Heart left ventricle (tissue), 16 donors: ENCODE results near the gene FGF8. TPM values are rescaled to one million over a fixed set of nuclear protein-coding genes. Genes with fewer than 3 reads are reported as not detected.
"Not testable (repeated sequence)": the region's sequence is repeated elsewhere in the genome, so short reads cannot be mapped to it uniquely, and the experiment has no call there.

ENCODE experiments used
- ATAC-seq, 4 donors: fragments of 200-7000 bp; cut with Tn5 transposase; one replicate each; pipeline ENCODE4 v1.9.1; 2020 to 2022; ENCODE audit warnings: moderate library complexity in 4 of 4, mild to moderate bottlenecking in 3 of 4, moderate number of reproducible peaks in 1 of 4
- DNase-seq, 5 donors: peaks; one replicate each; pipeline ENCODE4 v3.0.0-alpha.2; 2020
- H3K27ac ChIP-seq, 12 donors: fragments of 200-600 bp; sonication (generic) in 4 of 12; one replicate each; pipeline versions ENCODE4 v1.5.0 to v1.8.0; 2016 to 2022; ENCODE audit warnings: mild to moderate bottlenecking in 2 of 12
- H3K27me3 ChIP-seq, 9 donors: fragments of 200-600 bp; sonication (generic) in 2 of 9; one replicate each; pipeline versions ENCODE4 v1.5.1 to v1.8.0; 2016 to 2022; ENCODE audit warnings: mild to moderate bottlenecking in 3 of 9
- H3K36me3 ChIP-seq, 9 donors: fragments of 200-600 bp; sonication (generic) in 2 of 9; one replicate each; pipeline versions ENCODE4 v1.5.0 to v1.8.0; 2018 to 2022; ENCODE audit warnings: mild to moderate bottlenecking in 2 of 9
- H3K4me1 ChIP-seq, 12 donors: fragments of 200-600 bp; sonication (generic) in 4 of 12; one replicate each; pipeline versions ENCODE4 v1.5.0 to v1.8.0; 2016 to 2022; ENCODE audit warnings: mild to moderate bottlenecking in 3 of 12
- H3K4me3 ChIP-seq, 12 donors: fragments of 200-600 bp; sonication (generic) in 4 of 12; one replicate each; pipeline versions ENCODE4 v1.5.0 to v1.8.0; 2017 to 2022; ENCODE audit warnings: mild to moderate bottlenecking in 9 of 12, moderate library complexity in 4 of 12
- H3K9me3 ChIP-seq, 12 donors: fragments of 200-600 bp; sonication (generic) in 4 of 12; one replicate each; pipeline versions ENCODE4 v1.5.0 to v1.8.0; 2016 to 2022; ENCODE audit warnings: mild to moderate bottlenecking in 1 of 12
- POLR2A ChIP-seq, 2 donors: fragments of 450-650 bp; IDR thresholded peaks; one replicate each; pipeline ENCODE4 v1.6.1; 2017; ENCODE audit warnings: antibody characterized with exemption in 2 of 2, mild to moderate bottlenecking in 2 of 2, moderate library complexity in 2 of 2
- WGBS, 4 donors: extraction: QIAGEN DNeasy Blood & Tissue Kit in 2 of 4; methylation state at CpG; one replicate each; pipeline versions ENCODE4 v1.1.5 to v1.1.7; 2013 to 2018; 5-methylcytosine and 5-hydroxymethylcytosine counted together
- intact Hi-C, 10 donors: fragments of 100-400 bp; cut with DNase I; formaldehyde crosslinking; loops; one replicate each; pipeline versions ENCODE4 v1.11.1 to v1.14.2; 2022
- polyA plus RNA-seq, 2 donors: library from polyadenylated mRNA; stranded (reverse); fragments of 200-250 nt; gene quantifications; one replicate each; pipeline ENCODE4 v1.2.3, GENCODE V29; 2013
- total RNA-seq, 9 donors: library from RNA; depleted of rRNA in 2 of 9; stranded (reverse); fragments of >200 nt in 2 of 9; fragmentation: NEBNext Ultra II Directional in 3 of 9; extraction: Animal tissue kit (Norgen Biotek cat#: 25700) in 3 of 9; gene quantifications; one replicate each; pipeline versions ENCODE4 v1.1.0 to v1.2.4, GENCODE V29; 2016 to 2023
- TF ChIP-seq, protein P1 (sequence below), 12 donors: fragments of 200-600 bp; sonication (generic) in 4 of 12; IDR thresholded peaks; one replicate each; pipeline versions ENCODE4 v1.5.0 to v1.8.0; 2018 to 2022; ENCODE audit warnings: antibody characterized with exemption in 12 of 12, mild to moderate bottlenecking in 5 of 12
- donor health status: ischemic (EF 13 %, LVEDD 7.1; RV severe dilation, severe dysfunction).
- donor health status: healthy with polysubstance abuse.
- donor health status: DM: no; HTN: yes; CAD: no.
- donor health status: DM: no; HTN: no; CAD: no.
- donor health status: ischemic (EF 25% LVEDD 6.9; RV normal size, moderate dysfunction).
- donor health status: ischemic (EF 25% LVEDD 5.7; RV mildly dilated, moderate dysfunction).
- donor health status: healthy.
- donor health status: DM: yes; HTN: yes; CAD: no.
- donor health status: ischemic (EF 35%, LVEDD 5.7; RV mildly dilated, moderate dysfunction).
- donor health status: nonischemic (EF 11% LVEDD 7.7; RV severe dilation, severe dysfunction).
- donor health status: DM: yes; HTN: yes; CAD: no.
- donor health status: PGD.
- donor health status: ischemic (EF 29% LVEDD 5.4; RV normal size, mild dysfunction).
- donor health status: nonischemic (EF 23%, LVEDD 6.1; RV moderate dilation, normal function).

Gene FGF8
- total and polyA plus RNA-seq, 11 donors = not detected

DNA sequence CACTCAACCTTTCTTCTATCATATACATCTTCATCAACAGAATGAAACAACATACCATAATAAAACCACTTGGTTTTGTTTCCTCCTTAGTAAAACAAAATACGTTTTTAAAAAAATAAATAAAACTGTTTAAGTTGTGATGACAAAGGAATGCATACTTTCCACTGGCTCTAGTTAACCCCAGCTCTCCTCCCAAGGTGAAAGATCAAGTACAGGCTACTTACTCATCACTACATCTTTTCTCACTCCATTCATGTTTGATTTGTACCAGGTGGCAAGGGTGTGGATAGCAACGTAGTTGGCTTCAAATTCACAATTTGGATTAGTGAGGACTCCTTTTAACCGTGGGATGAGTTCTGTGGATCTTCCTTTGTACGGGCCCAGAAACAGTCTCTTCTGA lies 27.6 kb upstream of the FGF8 start:
- no peaks in the 10 kb centered on the region for H3K27me3 ChIP-seq
- WGBS, 4 donors = 70 to 74% (median 71%) methylated on average over 4 of the region's 4 CpGs

DNA sequence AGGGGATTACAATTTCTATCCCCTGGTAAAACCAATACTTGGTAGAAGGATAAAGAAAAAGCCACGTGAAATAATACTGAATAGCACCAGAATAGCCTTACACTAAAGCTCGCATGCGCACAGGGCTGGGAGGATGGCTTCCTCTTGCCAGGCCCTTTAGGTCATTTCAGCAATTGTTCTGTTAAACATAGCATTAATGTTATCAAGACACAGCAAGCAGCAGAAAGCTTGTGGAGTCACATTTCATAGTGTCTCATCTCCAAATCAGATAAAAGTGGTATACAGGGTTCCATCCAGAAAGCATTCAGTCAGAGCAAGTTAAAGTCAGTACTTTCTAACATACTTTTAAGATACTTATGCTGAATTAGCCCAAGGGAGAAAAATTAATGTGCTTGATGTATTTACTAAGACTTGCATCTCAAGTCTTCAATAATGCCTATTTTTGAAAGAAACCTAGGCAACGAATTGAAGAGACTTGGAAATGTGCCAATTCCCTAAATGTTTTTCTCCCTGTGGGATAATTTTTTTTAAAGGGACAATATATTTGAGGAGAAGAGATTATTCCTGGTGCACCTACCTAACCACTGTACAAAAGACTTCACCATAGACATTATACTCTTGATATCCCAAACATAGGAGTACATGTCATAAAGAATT lies 21.6 kb upstream of the FGF8 start:
- no peaks in the 10 kb centered on the region for H3K9me3 ChIP-seq
- no peak overlapping the region for H3K4me3 ChIP-seq
- no peak overlapping the region for H3K27ac ChIP-seq
- H3K27me3 ChIP-seq = no peaks in the 10 kb centered on the region
- WGBS, 4 donors = 52 to 62% (median 61%) methylated on average over 4 of the region's 4 CpGs
- no peak for DNase-seq
- peaks cover 0 to 16% (median 3%) of the 10 kb centered on the region in 12 donors for H3K4me1 ChIP-seq
- H3K36me3 ChIP-seq = peaks cover 0 to 100% (median 100%) of the 10 kb centered on the region in 9 donors
- intact Hi-C loops = no loop called here
- peak in 1 of 4 donors; percentile 10 for ATAC-seq
- TF ChIP-seq POLR2A (IDR thresholded peaks at IDR 0.05) = no peak
- TF ChIP-seq, protein P1, sequence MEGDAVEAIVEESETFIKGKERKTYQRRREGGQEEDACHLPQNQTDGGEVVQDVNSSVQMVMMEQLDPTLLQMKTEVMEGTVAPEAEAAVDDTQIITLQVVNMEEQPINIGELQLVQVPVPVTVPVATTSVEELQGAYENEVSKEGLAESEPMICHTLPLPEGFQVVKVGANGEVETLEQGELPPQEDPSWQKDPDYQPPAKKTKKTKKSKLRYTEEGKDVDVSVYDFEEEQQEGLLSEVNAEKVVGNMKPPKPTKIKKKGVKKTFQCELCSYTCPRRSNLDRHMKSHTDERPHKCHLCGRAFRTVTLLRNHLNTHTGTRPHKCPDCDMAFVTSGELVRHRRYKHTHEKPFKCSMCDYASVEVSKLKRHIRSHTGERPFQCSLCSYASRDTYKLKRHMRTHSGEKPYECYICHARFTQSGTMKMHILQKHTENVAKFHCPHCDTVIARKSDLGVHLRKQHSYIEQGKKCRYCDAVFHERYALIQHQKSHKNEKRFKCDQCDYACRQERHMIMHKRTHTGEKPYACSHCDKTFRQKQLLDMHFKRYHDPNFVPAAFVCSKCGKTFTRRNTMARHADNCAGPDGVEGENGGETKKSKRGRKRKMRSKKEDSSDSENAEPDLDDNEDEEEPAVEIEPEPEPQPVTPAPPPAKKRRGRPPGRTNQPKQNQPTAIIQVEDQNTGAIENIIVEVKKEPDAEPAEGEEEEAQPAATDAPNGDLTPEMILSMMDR (IDR thresholded peaks at IDR 0.05) = no peak

More for the DNA sequence above, 27.6 kb upstream of the FGF8 start:
- peaks cover 0 to 9% (median 0%) of the 10 kb centered on the region in 12 donors for H3K4me1 ChIP-seq
- intact Hi-C loops = no loop called here
- no peak for TF ChIP-seq POLR2A (IDR thresholded peaks at IDR 0.05)
- TF ChIP-seq, protein P1 (IDR thresholded peaks at IDR 0.05) = no peak
- ATAC-seq (no peak), DNase-seq (no peak)
- H3K9me3 ChIP-seq = no peaks in the 10 kb centered on the region
- H3K4me3 ChIP-seq = no peak overlapping the region
- no peak overlapping the region for H3K27ac ChIP-seq
- peaks cover 0 to 100% (median 100%) of the 10 kb centered on the region in 9 donors for H3K36me3 ChIP-seq

DNA sequence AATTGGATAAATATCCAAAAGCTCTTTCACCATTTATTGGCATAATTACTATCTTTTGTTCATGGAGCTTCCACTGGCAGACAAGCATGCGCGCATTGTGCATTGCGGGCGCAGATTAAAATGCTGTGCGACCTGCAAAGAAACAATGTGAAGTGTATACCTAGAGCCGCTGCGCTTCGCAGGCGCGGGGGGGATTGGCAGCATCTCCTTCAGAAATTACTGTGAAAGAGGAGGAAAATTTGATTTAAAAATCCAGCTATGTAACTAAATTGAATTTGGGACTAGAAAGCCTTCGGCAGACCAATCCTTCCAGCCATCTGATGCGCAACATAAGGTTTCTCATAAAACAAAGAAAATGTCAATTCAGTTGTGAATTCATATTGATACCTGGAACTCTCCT lies 17.6 kb upstream of the FGF8 start:
- H3K9me3 ChIP-seq = no peaks in the 10 kb centered on the region
- TF ChIP-seq POLR2A (IDR thresholded peaks at IDR 0.05) = no peak
- H3K27ac ChIP-seq = no peak overlapping the region
- H3K4me1 ChIP-seq = peaks cover 0 to 11% (median 3%) of the 10 kb centered on the region in 12 donors
- DNase-seq = no peak
- intact Hi-C loops = no loop called here
- whole genome bisulfite sequencing, 4 donors = 97 to 98% (median 97%) methylated on average over 12 of the region's 12 CpGs
- no peak for ATAC-seq
- peaks cover 0 to 100% (median 100%) of the 10 kb centered on the region in 9 donors for H3K36me3 ChIP-seq
- H3K4me3 ChIP-seq = no peak overlapping the region
- H3K27me3 ChIP-seq = no peaks in the 10 kb centered on the region

DNA sequence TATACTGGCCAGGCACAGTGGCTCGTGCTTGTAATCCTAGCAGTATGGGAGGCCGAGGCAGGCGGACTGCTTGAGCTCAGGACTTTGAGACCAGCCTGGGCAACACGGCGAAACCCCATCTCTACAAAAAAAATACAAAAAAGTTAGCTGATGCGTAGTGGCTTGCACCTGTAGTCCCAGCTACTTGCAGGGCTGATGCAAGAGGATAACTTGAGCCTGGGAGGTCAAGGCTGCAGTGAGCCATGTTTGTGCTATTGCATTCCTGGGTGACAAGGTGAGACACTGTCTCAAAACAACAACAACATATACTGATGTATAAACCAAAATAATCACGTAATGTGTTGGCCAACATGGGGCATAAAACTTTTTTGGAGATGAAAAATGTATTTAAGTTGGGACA lies 13.8 kb upstream of the FGF8 start:
- 94 to 98% (median 96%) methylated on average over 7 of the region's 7 CpGs for WGBS, 4 donors
- Histone ChIP-seq H3K27me3 (no peaks in the 10 kb centered on the region), H3K4me1 (peaks cover 0 to 4% (median 0%) of the 10 kb centered on the region in 12 donors), H3K36me3 (peaks cover 0 to 100% (median 100%) of the 10 kb centered on the region in 9 donors), H3K9me3 (no peaks in the 10 kb centered on the region), H3K27ac (no peak overlapping the region), H3K4me3 (no peak overlapping the region)
- ATAC-seq (no peak), DNase-seq (no peak)
- TF ChIP-seq, protein P1 (IDR thresholded peaks at IDR 0.05) = no peak
- TF ChIP-seq POLR2A (IDR thresholded peaks at IDR 0.05) = no peak
- intact Hi-C loops = no loop called here

DNA sequence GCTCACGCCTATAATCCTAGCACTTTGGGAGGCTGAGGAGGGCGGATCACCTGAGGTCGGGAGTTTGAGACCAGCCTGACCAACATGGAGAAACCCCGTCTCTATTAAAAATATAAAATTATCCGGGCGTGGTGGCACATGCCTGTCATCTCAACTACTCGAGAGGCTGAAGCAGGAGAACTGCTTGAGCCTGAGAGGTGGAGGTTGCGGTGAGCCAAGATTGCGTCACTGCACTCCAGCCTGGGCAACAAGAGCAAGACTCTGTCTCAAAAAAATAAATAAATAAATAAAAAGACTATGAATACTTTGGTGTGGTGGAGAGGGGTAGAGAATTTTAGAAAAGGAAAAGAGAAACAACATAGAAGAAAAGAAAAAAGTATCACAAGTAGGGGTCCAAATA lies 13.3 kb upstream of the FGF8 start:
- intact Hi-C loops, H3K4me3 ChIP-seq, H3K9me3 ChIP-seq, ATAC-seq, DNase-seq, H3K27me3 ChIP-seq, H3K27ac ChIP-seq, H3K4me1 ChIP-seq: not testable (repeated sequence)
- 89 to 92% (median 90%) methylated on average over 9 of the region's 9 CpGs for WGBS, 4 donors
- peaks cover 0 to 100% (median 100%) of the 10 kb centered on the region in 9 donors for H3K36me3 ChIP-seq
